ENCODE results near the gene MIEN1. TPM values are rescaled to one million over a fixed set of nuclear protein-coding genes. Genes with fewer than 3 reads are reported as not detected.

The MIEN1 gene
- total RNA-seq, 1 experiment from 2014 or later, result 40.6 TPM

DNA sequence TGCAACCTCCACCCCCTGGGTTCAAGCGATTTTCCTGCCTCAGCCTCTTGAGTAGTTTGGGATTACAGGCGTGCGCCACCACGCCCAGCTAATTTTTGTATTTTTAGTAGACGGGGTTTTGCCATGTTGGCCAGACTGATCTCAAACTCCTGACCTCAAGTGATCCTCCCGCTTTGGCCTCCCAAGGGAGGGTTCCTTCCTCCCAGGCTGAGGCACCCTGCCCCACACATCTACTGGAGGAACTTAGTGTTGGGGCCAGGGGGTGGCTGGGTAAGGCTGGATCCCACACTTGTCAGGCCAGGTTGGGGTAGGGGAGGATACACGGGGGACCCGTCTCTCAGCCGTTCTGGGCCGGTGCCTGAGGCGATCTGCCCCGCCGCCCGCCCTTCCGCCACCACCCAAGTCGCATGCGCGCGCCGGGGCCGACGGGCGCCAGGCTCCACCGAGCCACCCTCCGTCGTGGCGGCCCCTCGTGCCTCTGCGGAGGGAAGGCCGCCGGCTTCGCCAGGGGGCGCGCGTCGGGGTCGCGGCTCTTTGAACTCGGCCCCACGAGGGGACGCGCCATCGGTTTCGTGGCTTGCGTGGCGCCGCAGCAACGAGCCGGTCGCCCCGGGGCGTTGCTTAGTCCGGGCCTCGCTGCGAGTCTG, 23.3 kb upstream of the MIEN1 start (continued):
- TF ChIP-seq SP1 (CRISPR knock-in tag; conservative IDR thresholded peaks at IDR 0.05), result no peak
- 0 out of 2 replicates have a peak, but pooled peaks have one; percentile 79 for TF ChIP-seq ELF4 (CRISPR knock-in tag; IDR thresholded peaks at IDR 0.05; ENCODE audit: low read depth)
- 0 out of 2 replicates have a peak, but pooled peaks have one; percentile 95 for TF ChIP-seq FOXP1 (CRISPR knock-in tag; IDR thresholded peaks at IDR 0.05; ENCODE audit: borderline replicate concordance)
- TF ChIP-seq, protein P1, sequence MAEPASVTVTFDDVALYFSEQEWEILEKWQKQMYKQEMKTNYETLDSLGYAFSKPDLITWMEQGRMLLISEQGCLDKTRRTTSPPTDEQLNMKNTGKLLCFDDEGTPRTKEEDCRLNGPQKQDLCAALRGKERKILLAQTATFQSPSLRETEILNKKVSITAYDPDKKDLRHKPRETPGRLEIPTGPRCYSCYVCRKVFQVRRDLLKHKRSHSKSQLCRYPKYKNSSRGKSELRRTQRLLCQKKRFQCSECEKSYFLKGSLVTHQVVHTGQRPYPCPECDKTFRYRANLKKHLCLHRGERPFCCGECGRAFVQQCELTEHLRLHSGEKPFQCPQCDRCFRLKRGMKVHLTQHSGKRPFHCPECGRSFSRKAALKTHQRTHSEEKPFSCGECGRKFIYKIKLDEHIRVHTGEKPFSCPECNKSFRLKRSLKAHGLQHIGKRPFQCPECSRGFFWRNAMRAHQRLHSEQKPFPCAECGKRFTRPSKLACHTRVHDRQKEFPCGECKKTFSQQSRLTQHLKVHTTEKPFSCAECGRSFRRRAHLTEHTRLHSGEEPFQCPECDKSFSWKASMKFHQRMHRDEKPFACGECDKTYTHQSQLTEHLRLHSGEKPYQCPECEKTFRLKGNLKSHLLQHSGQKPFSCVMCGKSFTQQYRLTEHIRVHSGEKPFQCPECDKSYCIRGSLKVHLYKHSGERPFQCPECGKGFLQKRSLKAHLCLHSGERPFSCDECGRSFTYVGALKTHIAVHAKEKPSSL (CRISPR knock-in tag; conservative IDR thresholded peaks at IDR 0.05), result no peak
- TF ChIP-seq RORB (CRISPR knock-in tag; IDR thresholded peaks at IDR 0.05), result no peak
- no peak for TF ChIP-seq EMX1 (CRISPR knock-in tag; IDR thresholded peaks at IDR 0.05)
- peak; percentile 82; the same call in 1 of the 2 replicates for TF ChIP-seq ZBTB43 (CRISPR knock-in tag; IDR thresholded peaks at IDR 0.05)
- TF ChIP-seq CREB1 (CRISPR knock-in tag; IDR thresholded peaks at IDR 0.05), result peak; percentile 78; the same call in 1 of the 2 replicates
- peak; percentile 56; the same call in 1 of the 2 replicates for TF ChIP-seq NR2C2 (CRISPR knock-in tag; IDR thresholded peaks at IDR 0.05)
- TF ChIP-seq, protein P2, sequence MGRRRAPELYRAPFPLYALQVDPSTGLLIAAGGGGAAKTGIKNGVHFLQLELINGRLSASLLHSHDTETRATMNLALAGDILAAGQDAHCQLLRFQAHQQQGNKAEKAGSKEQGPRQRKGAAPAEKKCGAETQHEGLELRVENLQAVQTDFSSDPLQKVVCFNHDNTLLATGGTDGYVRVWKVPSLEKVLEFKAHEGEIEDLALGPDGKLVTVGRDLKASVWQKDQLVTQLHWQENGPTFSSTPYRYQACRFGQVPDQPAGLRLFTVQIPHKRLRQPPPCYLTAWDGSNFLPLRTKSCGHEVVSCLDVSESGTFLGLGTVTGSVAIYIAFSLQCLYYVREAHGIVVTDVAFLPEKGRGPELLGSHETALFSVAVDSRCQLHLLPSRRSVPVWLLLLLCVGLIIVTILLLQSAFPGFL (CRISPR knock-in tag; IDR thresholded peaks at IDR 0.05; ENCODE audit: borderline replicate concordance), result no peak
- TF ChIP-seq, protein P3, sequence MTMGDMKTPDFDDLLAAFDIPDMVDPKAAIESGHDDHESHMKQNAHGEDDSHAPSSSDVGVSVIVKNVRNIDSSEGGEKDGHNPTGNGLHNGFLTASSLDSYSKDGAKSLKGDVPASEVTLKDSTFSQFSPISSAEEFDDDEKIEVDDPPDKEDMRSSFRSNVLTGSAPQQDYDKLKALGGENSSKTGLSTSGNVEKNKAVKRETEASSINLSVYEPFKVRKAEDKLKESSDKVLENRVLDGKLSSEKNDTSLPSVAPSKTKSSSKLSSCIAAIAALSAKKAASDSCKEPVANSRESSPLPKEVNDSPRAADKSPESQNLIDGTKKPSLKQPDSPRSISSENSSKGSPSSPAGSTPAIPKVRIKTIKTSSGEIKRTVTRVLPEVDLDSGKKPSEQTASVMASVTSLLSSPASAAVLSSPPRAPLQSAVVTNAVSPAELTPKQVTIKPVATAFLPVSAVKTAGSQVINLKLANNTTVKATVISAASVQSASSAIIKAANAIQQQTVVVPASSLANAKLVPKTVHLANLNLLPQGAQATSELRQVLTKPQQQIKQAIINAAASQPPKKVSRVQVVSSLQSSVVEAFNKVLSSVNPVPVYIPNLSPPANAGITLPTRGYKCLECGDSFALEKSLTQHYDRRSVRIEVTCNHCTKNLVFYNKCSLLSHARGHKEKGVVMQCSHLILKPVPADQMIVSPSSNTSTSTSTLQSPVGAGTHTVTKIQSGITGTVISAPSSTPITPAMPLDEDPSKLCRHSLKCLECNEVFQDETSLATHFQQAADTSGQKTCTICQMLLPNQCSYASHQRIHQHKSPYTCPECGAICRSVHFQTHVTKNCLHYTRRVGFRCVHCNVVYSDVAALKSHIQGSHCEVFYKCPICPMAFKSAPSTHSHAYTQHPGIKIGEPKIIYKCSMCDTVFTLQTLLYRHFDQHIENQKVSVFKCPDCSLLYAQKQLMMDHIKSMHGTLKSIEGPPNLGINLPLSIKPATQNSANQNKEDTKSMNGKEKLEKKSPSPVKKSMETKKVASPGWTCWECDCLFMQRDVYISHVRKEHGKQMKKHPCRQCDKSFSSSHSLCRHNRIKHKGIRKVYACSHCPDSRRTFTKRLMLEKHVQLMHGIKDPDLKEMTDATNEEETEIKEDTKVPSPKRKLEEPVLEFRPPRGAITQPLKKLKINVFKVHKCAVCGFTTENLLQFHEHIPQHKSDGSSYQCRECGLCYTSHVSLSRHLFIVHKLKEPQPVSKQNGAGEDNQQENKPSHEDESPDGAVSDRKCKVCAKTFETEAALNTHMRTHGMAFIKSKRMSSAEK (CRISPR knock-in tag; IDR thresholded peaks at IDR 0.05; ENCODE audit: borderline replicate concordance), result no peak
- TF ChIP-seq USF1 (CRISPR knock-in tag; IDR thresholded peaks at IDR 0.05), result no peak
- TF ChIP-seq, protein P4, sequence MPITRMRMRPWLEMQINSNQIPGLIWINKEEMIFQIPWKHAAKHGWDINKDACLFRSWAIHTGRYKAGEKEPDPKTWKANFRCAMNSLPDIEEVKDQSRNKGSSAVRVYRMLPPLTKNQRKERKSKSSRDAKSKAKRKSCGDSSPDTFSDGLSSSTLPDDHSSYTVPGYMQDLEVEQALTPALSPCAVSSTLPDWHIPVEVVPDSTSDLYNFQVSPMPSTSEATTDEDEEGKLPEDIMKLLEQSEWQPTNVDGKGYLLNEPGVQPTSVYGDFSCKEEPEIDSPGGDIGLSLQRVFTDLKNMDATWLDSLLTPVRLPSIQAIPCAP (CRISPR knock-in tag; IDR thresholded peaks at IDR 0.05), result 0 out of 2 replicates have a peak, but pooled peaks have one; percentile 79
- TF ChIP-seq, protein P5, sequence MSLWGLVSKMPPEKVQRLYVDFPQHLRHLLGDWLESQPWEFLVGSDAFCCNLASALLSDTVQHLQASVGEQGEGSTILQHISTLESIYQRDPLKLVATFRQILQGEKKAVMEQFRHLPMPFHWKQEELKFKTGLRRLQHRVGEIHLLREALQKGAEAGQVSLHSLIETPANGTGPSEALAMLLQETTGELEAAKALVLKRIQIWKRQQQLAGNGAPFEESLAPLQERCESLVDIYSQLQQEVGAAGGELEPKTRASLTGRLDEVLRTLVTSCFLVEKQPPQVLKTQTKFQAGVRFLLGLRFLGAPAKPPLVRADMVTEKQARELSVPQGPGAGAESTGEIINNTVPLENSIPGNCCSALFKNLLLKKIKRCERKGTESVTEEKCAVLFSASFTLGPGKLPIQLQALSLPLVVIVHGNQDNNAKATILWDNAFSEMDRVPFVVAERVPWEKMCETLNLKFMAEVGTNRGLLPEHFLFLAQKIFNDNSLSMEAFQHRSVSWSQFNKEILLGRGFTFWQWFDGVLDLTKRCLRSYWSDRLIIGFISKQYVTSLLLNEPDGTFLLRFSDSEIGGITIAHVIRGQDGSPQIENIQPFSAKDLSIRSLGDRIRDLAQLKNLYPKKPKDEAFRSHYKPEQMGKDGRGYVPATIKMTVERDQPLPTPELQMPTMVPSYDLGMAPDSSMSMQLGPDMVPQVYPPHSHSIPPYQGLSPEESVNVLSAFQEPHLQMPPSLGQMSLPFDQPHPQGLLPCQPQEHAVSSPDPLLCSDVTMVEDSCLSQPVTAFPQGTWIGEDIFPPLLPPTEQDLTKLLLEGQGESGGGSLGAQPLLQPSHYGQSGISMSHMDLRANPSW (CRISPR knock-in tag; conservative IDR thresholded peaks at IDR 0.05; ENCODE audit: low read depth), result no peak
- TF ChIP-seq ZNF232 (CRISPR knock-in tag; IDR thresholded peaks at IDR 0.05), result no peak
- no peak for TF ChIP-seq ZNF512 (CRISPR knock-in tag; IDR thresholded peaks at IDR 0.05; ENCODE audit: borderline replicate concordance)
- TF ChIP-seq ZNF396 (CRISPR knock-in tag; IDR thresholded peaks at IDR 0.05; ENCODE audit: borderline replicate concordance), result no peak
- no peak for TF ChIP-seq TCF7 (CRISPR knock-in tag; IDR thresholded peaks at IDR 0.05; ENCODE audit: low read depth)
- TF ChIP-seq GABPB1 (CRISPR knock-in tag; IDR thresholded peaks at IDR 0.05), result no peak
- TF ChIP-seq NR3C1 (CRISPR knock-in tag; conservative IDR thresholded peaks at IDR 0.05; ENCODE audit: low read depth), result no peak; the same call in 1 of the 2 replicates
- TF ChIP-seq FOXP4 (CRISPR knock-in tag; IDR thresholded peaks at IDR 0.05), result no peak; the same call in 1 of the 2 replicates

Data from WTC11 (cell line).